CD4-positive, alpha-beta T cell (primary cell): ENCODE data around the gene CHRNA9. TPM values are rescaled to one million over a fixed set of nuclear protein-coding genes. Genes with fewer than 3 reads are reported as not detected.

ENCODE experiments used
- ATAC-seq: fragments of 200-7000 bp; cut with Tn5 transposase; one replicate; pipeline ENCODE4 v1.10.0; 2022; ENCODE audit warnings: mild to moderate bottlenecking; ENCODE audit not compliant: poor library complexity
- CTCF ChIA-PET: fragments of 350-600 bp; sonication (Branson Sonifier 250); formaldehyde crosslinking; loops from one replicate; lab custom pipeline; 2021; ENCODE audit warnings: antibody characterized with exemption, inconsistent platforms; lab: Charles Lee
- POLR2A ChIA-PET: fragments of 350-600 bp; sonication (Branson Sonifier 250); formaldehyde crosslinking; loops from one replicate; lab custom pipeline; 2021; ENCODE audit warnings: antibody characterized with exemption, inconsistent platforms; lab: Charles Lee
- DNase-seq, 14 experiments: peaks; one replicate each; pipeline ENCODE4 v3.0.0-alpha.2; 2013 to 2020; ENCODE audit warnings: mixed read lengths in 2 of 14
- H3K27ac ChIP-seq, 2 donors: one replicate each; pipeline versions ENCODE4 v1.5.1 to v1.7.0; 2013; ENCODE audit warnings: low read length in 2 of 2, low read depth in 1 of 2, mild to moderate bottlenecking in 1 of 2
- H3K27me3 ChIP-seq, 2 experiments: 1 replicate in 1 of 2; 2 replicates in 1 of 2; pipeline versions ENCODE4 v1.6.1 to v1.7.0; 2013; ENCODE audit warnings: low read length in 2 of 2, control low read depth in 1 of 2, mild to moderate bottlenecking in 1 of 2, moderate library complexity in 1 of 2; ENCODE audit not compliant: insufficient read depth in 2 of 2, control insufficient read depth in 1 of 2
- H3K36me3 ChIP-seq: one replicate; pipeline ENCODE4 v1.6.1; 2013; ENCODE audit warnings: low read length, control low read depth; ENCODE audit not compliant: insufficient read depth
- H3K4me1 ChIP-seq: one replicate; pipeline ENCODE4 v1.6.1; 2013; ENCODE audit warnings: low read length, control low read depth; ENCODE audit not compliant: insufficient read depth
- H3K4me3 ChIP-seq: one replicate; pipeline ENCODE4 v1.5.1; 2013; ENCODE audit warnings: mild to moderate bottlenecking, low read length, moderate library complexity
- H3K9me3 ChIP-seq, 2 experiments: 1 replicate in 1 of 2; 2 replicates in 1 of 2; pipeline versions ENCODE4 v1.6.1 to v1.7.0; 2013; ENCODE audit warnings: low read length in 2 of 2, mild to moderate bottlenecking in 2 of 2, control low read depth in 1 of 2, moderate library complexity in 1 of 2; ENCODE audit not compliant: control insufficient read depth in 1 of 2, insufficient read depth in 1 of 2
- H3K27ac Mint-ChIP-seq: one replicate; pipeline ENCODE4 v1.8.0; 2020; ENCODE audit warnings: mixed read lengths
- H3K27me3 Mint-ChIP-seq: one replicate; pipeline ENCODE4 v1.8.0; 2021; ENCODE audit warnings: mixed read lengths
- H3K36me3 Mint-ChIP-seq: one replicate; pipeline ENCODE4 v1.8.0; 2021; ENCODE audit warnings: low read depth, mixed read lengths
- H3K4me1 Mint-ChIP-seq: one replicate; pipeline ENCODE4 v1.8.0; 2021; ENCODE audit warnings: low read depth, mixed read lengths
- H3K4me3 Mint-ChIP-seq: one replicate; pipeline ENCODE4 v1.8.0; 2020; ENCODE audit warnings: mild to moderate bottlenecking, mixed read lengths
- H3K9me3 Mint-ChIP-seq: one replicate; pipeline ENCODE4 v1.8.0; 2020; ENCODE audit warnings: mixed read lengths
- CTCF ChIP-seq: fragments of 200-600 bp; IDR thresholded peaks from one replicate; pipeline ENCODE4 v1.8.0; 2022; ENCODE audit warnings: antibody characterized with exemption, mild to moderate bottlenecking
- intact Hi-C, 2 experiments: fragments of 100-400 bp; cut with DNase I in 1 of 2; cut with micrococcal nuclease in 1 of 2; formaldehyde crosslinking; loops; one replicate each; pipeline versions ENCODE4 v1.15.1 to v1.9.0; 2023 to 2025; cut with DNase I, micrococcal nuclease
- total RNA-seq, 174 experiments: library from RNA in 2 of 174; stranded (reverse) in 2 of 174; gene quantifications; one replicate each; pipeline ENCODE4 v1.2.3 and lab custom pipeline; 2021 to 2026

CHRNA9 gene
- total RNA-seq, 2 experiments from 2014 or later: not detected

- intact Hi-C loops: no loop called here
- CTCF ChIA-PET: no interaction called here
- TF ChIP-seq CTCF: no peak
- H3K4me1 Mint-ChIP-seq: no peaks in the 10 kb centered on the region
- H3K4me3 ChIP-seq: no peak overlapping the region
- POLR2A ChIA-PET: no interaction called here
- no peak overlapping the region for H3K27ac Mint-ChIP-seq
- H3K9me3 Mint-ChIP-seq: no peaks in the 10 kb centered on the region
- no peak overlapping the region for H3K27ac ChIP-seq
- H3K4me3 Mint-ChIP-seq: no peak overlapping the region
- H3K36me3 ChIP-seq: no peaks in the 10 kb centered on the region
- no peaks in the 10 kb centered on the region for H3K9me3 ChIP-seq
- no peaks in the 10 kb centered on the region for H3K4me1 ChIP-seq
- DNase-seq (no peak), ATAC-seq (no peak)
- no peaks in the 10 kb centered on the region for H3K36me3 Mint-ChIP-seq
- H3K27me3 ChIP-seq: no peaks in the 10 kb centered on the region
- no peaks in the 10 kb centered on the region for H3K27me3 Mint-ChIP-seq
Observed at GRCh38 chr4:40375095-40375494, 40.0 kb downstream of the CHRNA9 start.

- ATAC-seq (no peak), DNase-seq (no peak)
- CTCF ChIA-PET: no interaction called here
- POLR2A ChIA-PET: no interaction called here
- H3K27ac ChIP-seq: no peak overlapping the region
- no peaks in the 10 kb centered on the region for H3K4me1 ChIP-seq
- TF ChIP-seq CTCF: no peak
- no peaks in the 10 kb centered on the region for H3K27me3 ChIP-seq
- H3K9me3 ChIP-seq: no peaks in the 10 kb centered on the region
- no peak overlapping the region for H3K27ac Mint-ChIP-seq
- H3K36me3 ChIP-seq: no peaks in the 10 kb centered on the region
- H3K36me3 Mint-ChIP-seq: no peaks in the 10 kb centered on the region
- intact Hi-C loops: no loop called here
- no peaks in the 10 kb centered on the region for H3K4me1 Mint-ChIP-seq
- no peaks in the 10 kb centered on the region for H3K27me3 Mint-ChIP-seq
- H3K4me3 Mint-ChIP-seq: no peak overlapping the region
- H3K9me3 Mint-ChIP-seq: no peaks in the 10 kb centered on the region
- no peak overlapping the region for H3K4me3 ChIP-seq
Observed at GRCh38 chr4:40375620-40376019, 40.5 kb downstream of the CHRNA9 start.

- Mint-ChIP-seq H3K9me3 (no peaks in the 10 kb centered on the region), H3K27ac (no peak overlapping the region), H3K4me3 (no peak overlapping the region), H3K27me3 (no peaks in the 10 kb centered on the region), H3K36me3 (no peaks in the 10 kb centered on the region), H3K4me1 (no peaks in the 10 kb centered on the region)
- Histone ChIP-seq H3K27ac (no peak overlapping the region), H3K27me3 (no peaks in the 10 kb centered on the region), H3K36me3 (no peaks in the 10 kb centered on the region), H3K4me3 (no peak overlapping the region), H3K9me3 (no peaks in the 10 kb centered on the region), H3K4me1 (no peaks in the 10 kb centered on the region)
- no peak for TF ChIP-seq CTCF
- ChIA-PET POLR2A (no interaction called here), CTCF (interaction anchor here (0.6 kb wide), 1 partner anchor 228 kb away, joined by 4 read pairs; no protein-coding TSS in a partner anchor)
- DNase-seq (no peak), ATAC-seq (no peak)
- intact Hi-C loops: no loop called here
Observed at GRCh38 chr4:40377512-40378365, 42.6 kb downstream of the CHRNA9 start.
